GM12878 (cell line): Measurements from ENCODE around the gene RASAL1. TPM values are rescaled to one million over a fixed set of nuclear protein-coding genes. Genes with fewer than 3 reads are reported as not detected.

Experiments
- ATAC-seq: fragments of 200-7000 bp; cut with Tn5 transposase; 3 replicates; pipeline ENCODE4 v1.9.1; 2020; ENCODE audit warnings: mild to moderate bottlenecking, moderate library complexity
- BruUV-seq: library from RNA; stranded (reverse); fragments of 400-500 nt; replicated peaks from 2 replicates; lab custom pipeline; 2021; lab: Mats Ljungman, UMichigan
- CTCF ChIA-PET: fragments of 300-600 bp; sonication (Branson Sonifier 250); formaldehyde crosslinking; extraction: SDS; loops from one replicate; lab custom pipeline; 2021; ENCODE audit warnings: inconsistent platforms; lab: Yijun Ruan, JAX
- POLR2A ChIA-PET: fragments of 350-600 bp; formaldehyde crosslinking; extraction: SDS; loops from one replicate; lab custom pipeline; 2021; ENCODE audit warnings: inconsistent platforms; lab: Charles Lee
- RAD21 ChIA-PET: fragments of 300-600 bp; sonication (Branson Sonifier 250); formaldehyde crosslinking; loops from one replicate; lab custom pipeline; 2023; ENCODE audit warnings: antibody characterized with exemption; ENCODE audit not compliant: unreplicated experiment; lab: Charles Lee
- SMC1A ChIA-PET: fragments of 300-600 bp; sonication (Branson Sonifier 250); formaldehyde crosslinking; loops from one replicate; lab custom pipeline; 2023; ENCODE audit not compliant: unreplicated experiment, uncharacterized antibody; lab: Charles Lee
- DNase-seq: peaks from one replicate; pipeline ENCODE4 v3.0.0-alpha.2; 2011; ENCODE audit warnings: low read depth, low spot score
- FAIRE-seq: peaks from 3 replicates; lab custom pipeline; 2011; peaks lifted over from hg19 to GRCh38; lab: Jason Lieb, UNC
- H2AFZ ChIP-seq: 2 replicates; pipeline ENCODE4 v1.6.0; 2011; ENCODE audit warnings: low read depth, low read length, control low read depth; ENCODE audit not compliant: control insufficient read depth
- H3K27ac ChIP-seq: 2 replicates; pipeline ENCODE4 v1.5.1; 2011; ENCODE audit warnings: control low read depth; ENCODE audit not compliant: control insufficient read depth, insufficient read depth
- H3K27me3 ChIP-seq, 2 experiments: replicated peaks in 1 of 2; 2 replicates each; pipeline versions ENCODE4 v1.6.0 to v1.6.1; 2011; ENCODE audit warnings: low read length in 1 of 2; ENCODE audit not compliant: control insufficient read depth in 2 of 2, insufficient read depth in 2 of 2
- H3K36me3 ChIP-seq, 2 experiments: 2 replicates each; pipeline ENCODE4 v1.5.1; 2011; ENCODE audit warnings: low read length in 1 of 2; ENCODE audit not compliant: control insufficient read depth in 2 of 2, insufficient read depth in 2 of 2
- H3K4me1 ChIP-seq: 2 replicates; pipeline ENCODE4 v1.6.1; 2011; ENCODE audit warnings: mild to moderate bottlenecking, low read length, moderate library complexity, mixed read lengths; ENCODE audit not compliant: control insufficient read depth, insufficient read depth
- H3K4me2 ChIP-seq: 2 replicates; pipeline ENCODE4 v1.6.0; 2011; ENCODE audit warnings: control low read depth; ENCODE audit not compliant: control insufficient read depth, insufficient read depth
- H3K4me3 ChIP-seq: fragments of 200-600 bp; sonication (generic); 2 replicates; pipeline ENCODE4 v1.5.1; 2016
- H3K79me2 ChIP-seq: 2 replicates; pipeline ENCODE4 v1.6.0; 2011; ENCODE audit warnings: low read length; ENCODE audit not compliant: control insufficient read depth, insufficient read depth
- H3K9ac ChIP-seq: 2 replicates; pipeline ENCODE4 v1.8.0; 2011; ENCODE audit warnings: low read length, control low read depth, mixed read lengths; ENCODE audit not compliant: control insufficient read depth, insufficient read depth
- H3K9me3 ChIP-seq: replicated peaks from 3 replicates; pipeline ENCODE4 v1.5.1; 2011; ENCODE audit warnings: mild to moderate bottlenecking, low read length; ENCODE audit not compliant: control insufficient read depth, insufficient read depth
- H4K20me1 ChIP-seq: 2 replicates; pipeline ENCODE4 v1.6.0; 2011; ENCODE audit not compliant: control insufficient read depth, insufficient read depth
- CBFB ChIP-seq: IDR thresholded peaks from 2 replicates; pipeline ENCODE4 v1.6.1; 2016; ENCODE audit warnings: antibody characterized with exemption, low read depth
- CHD1 ChIP-seq: IDR thresholded peaks from 2 replicates; pipeline ENCODE4 v1.6.1; 2012; ENCODE audit warnings: low read depth, low read length, improper control_type of control experiment
- HDGF ChIP-seq: fragments of 450-650 bp; IDR thresholded peaks from 2 replicates; pipeline ENCODE4 v1.6.1; 2016; ENCODE audit warnings: antibody characterized with exemption
- NR2F1 ChIP-seq: fragments of 450-650 bp; conservative IDR thresholded peaks from 2 replicates; pipeline ENCODE4 v1.6.1; 2017; ENCODE audit warnings: mild to moderate bottlenecking
- POLR2A ChIP-seq: IDR thresholded peaks from 2 replicates; pipeline ENCODE4 v1.6.1; 2011; ENCODE audit warnings: low read depth, mild to moderate bottlenecking, low read length
- POLR2AphosphoS5 ChIP-seq: IDR thresholded peaks from 2 replicates; pipeline ENCODE4 v1.6.1; 2011; ENCODE audit warnings: mild to moderate bottlenecking, low read length, inconsistent platforms
- TARDBP ChIP-seq: IDR thresholded peaks from 2 replicates; pipeline ENCODE4 v1.6.1; 2016; ENCODE audit warnings: borderline replicate concordance
- TCF3 ChIP-seq: IDR thresholded peaks from 2 replicates; pipeline ENCODE4 v1.6.1; 2012; ENCODE audit warnings: low read depth, mild to moderate bottlenecking, low read length, borderline replicate concordance; ENCODE audit not compliant: insufficient read depth
- WGBS: methylation state at CpG from one replicate; pipeline ENCODE4 v1.1.6; 2016; ENCODE audit warnings: low lambda C conversion rate; ENCODE audit not compliant: insufficient replicate concordance, insufficient coverage; ENCODE audit errors: missing lambda C conversion rate; 5-methylcytosine and 5-hydroxymethylcytosine counted together
- in situ Hi-C: fragments of 300-500 bp; cut with MboI; formaldehyde crosslinking; loops from 9 replicates; pipeline ENCODE4 v1.14.3; 2018; ENCODE audit warnings: mixed read lengths
- intact Hi-C: fragments of 100-400 bp; cut with micrococcal nuclease; formaldehyde crosslinking; loops from one replicate; pipeline ENCODE4 v1.14.2; 2022; ENCODE audit not compliant: unreplicated experiment
- polyA plus RNA-seq, 11 experiments: library from polyadenylated mRNA; depleted of rRNA in 4 of 11; unstranded in 6 of 11; stranded (reverse) in 5 of 11; fragments of >200 nt; fragmentation: Nextera tagmentation in 4 of 11; fragmentation: Illumina TruSeq in 1 of 11; extraction: Ambion mirVana in 4 of 11; extraction: Trizol in 1 of 11; gene quantifications; 1 replicate in 1 of 11; 2 replicates in 10 of 11; pipeline versions ENCODE4 v1.2.1 to v1.2.3, GENCODE V29; 2011 to 2016; ENCODE audit warnings: inconsistent platforms in 2 of 11, missing spikeins in 2 of 11, low read depth in 1 of 11
- total RNA-seq, 4 experiments: library from RNA; depleted of rRNA in 3 of 4; stranded (reverse); fragments of >200 nt in 3 of 4; fragmentation: Illumina TruSeq in 1 of 4; extraction: Trizol in 1 of 4; gene quantifications; 2 replicates each; pipeline versions ENCODE4 v1.2.1 to v1.2.3, GENCODE V29; 2013 to 2021
- TF ChIP-seq, protein P1 (sequence below): IDR thresholded peaks from 2 replicates; pipeline ENCODE4 v1.6.1; 2011; ENCODE audit warnings: borderline replicate concordance, low read depth, mild to moderate bottlenecking, moderate library complexity, low read length; ENCODE audit not compliant: insufficient read depth, poor library complexity, severe bottlenecking
- TF ChIP-seq, protein P2 (sequence below): fragments of 450-650 bp; IDR thresholded peaks from 2 replicates; pipeline ENCODE4 v1.6.1; 2017; ENCODE audit warnings: borderline replicate concordance

RASAL1 gene
- total and polyA plus RNA-seq, 10 of the 15 experiments (the other 5 are each of a cell fraction or from before 2014, with no cell fraction given) = 0.12 to 1.0 (median 0.52) TPM; not detected in 6

DNA sequence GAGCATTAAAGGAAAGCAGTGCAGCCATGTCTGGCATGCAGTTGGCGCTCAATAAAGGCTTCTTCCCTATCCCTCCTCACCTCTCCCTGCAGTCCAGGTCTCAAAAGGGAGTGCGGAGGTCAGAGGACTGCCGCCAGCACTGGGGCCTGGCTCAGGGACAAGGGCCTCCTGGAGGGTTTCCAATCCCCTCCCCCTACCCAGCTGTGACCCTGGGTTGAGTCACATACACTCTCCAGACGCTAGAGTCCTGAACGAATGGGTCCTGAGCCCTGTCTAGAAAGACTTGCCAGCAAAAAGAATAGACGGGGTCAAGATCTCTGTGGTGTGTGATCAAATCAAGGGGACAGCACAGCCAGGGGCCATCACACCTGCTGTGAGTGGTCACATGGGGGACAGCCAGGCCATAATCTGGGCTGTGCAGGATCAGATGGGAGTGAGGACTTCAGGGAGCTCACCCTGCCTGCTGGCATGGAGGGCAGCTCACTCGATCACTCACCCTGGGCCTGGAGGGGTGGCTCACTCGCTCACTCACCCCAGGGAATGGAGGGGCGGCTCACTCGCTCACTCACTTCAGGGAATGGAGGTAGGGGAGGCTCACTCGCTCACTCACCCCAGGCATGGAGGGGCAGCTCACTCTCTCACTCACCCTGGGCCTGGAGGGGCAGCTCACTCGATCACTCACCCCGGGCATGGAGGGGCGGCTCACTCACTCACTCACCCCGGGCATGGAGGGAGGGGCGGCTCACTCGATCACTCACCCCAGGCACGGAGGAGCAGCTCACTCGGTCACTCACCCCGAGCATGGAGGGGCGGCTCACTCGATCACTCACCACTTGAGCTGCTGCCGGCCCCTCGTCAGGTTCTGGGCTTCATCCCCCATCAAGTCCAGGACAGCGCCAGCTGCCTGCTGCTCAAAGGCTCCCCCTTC is 26.8 kb upstream of the RASAL1 start:
- Histone ChIP-seq H2AFZ (no peak overlapping the region), H4K20me1 (no peaks in the 10 kb centered on the region; the same call in 1 of the 2 replicates), H3K9me3 (no peaks in the 10 kb centered on the region), H3K9ac (no peak overlapping the region), H3K4me2 (no peak overlapping the region), H3K36me3 (peaks cover 21 to 41% of the 10 kb centered on the region in 2 experiments; a peak in 3 of 4 replicates), H3K4me3 (no peak overlapping the region), H3K27ac (no peak overlapping the region), H3K27me3 (no peaks in the 10 kb centered on the region), H3K4me1 (no peaks in the 10 kb centered on the region), H3K79me2 (no peaks in the 10 kb centered on the region)
- intact Hi-C loops (no loop called here), in situ Hi-C loops (no loop called here)
- DNase-seq = no peak
- ChIA-PET RAD21 (no interaction called here), CTCF (no interaction called here), POLR2A (no interaction called here), SMC1A (no interaction called here)
- 88% methylated on average over 25 of the region's 25 CpGs for WGBS
- FAIRE-seq = no peak
- BruUV-seq = no TSS peak
- TF ChIP-seq, protein P1, sequence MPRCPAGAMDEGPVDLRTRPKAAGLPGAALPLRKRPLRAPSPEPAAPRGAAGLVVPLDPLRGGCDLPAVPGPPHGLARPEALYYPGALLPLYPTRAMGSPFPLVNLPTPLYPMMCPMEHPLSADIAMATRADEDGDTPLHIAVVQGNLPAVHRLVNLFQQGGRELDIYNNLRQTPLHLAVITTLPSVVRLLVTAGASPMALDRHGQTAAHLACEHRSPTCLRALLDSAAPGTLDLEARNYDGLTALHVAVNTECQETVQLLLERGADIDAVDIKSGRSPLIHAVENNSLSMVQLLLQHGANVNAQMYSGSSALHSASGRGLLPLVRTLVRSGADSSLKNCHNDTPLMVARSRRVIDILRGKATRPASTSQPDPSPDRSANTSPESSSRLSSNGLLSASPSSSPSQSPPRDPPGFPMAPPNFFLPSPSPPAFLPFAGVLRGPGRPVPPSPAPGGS = peak; percentile 47
- TF ChIP-seq, protein P2, sequence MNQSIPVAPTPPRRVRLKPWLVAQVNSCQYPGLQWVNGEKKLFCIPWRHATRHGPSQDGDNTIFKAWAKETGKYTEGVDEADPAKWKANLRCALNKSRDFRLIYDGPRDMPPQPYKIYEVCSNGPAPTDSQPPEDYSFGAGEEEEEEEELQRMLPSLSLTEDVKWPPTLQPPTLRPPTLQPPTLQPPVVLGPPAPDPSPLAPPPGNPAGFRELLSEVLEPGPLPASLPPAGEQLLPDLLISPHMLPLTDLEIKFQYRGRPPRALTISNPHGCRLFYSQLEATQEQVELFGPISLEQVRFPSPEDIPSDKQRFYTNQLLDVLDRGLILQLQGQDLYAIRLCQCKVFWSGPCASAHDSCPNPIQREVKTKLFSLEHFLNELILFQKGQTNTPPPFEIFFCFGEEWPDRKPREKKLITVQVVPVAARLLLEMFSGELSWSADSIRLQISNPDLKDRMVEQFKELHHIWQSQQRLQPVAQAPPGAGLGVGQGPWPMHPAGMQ = no peak
- TF ChIP-seq CBFB = no peak
- TF ChIP-seq POLR2AphosphoS5 = 0 out of 2 replicates have a peak, but pooled peaks have one; percentile 19
- no peak for TF ChIP-seq NR2F1
- TF ChIP-seq POLR2A = peak; percentile 38; the same call in 1 of the 2 replicates
- no peak for TF ChIP-seq HDGF
- no peak for TF ChIP-seq CHD1
- 0 out of 2 replicates have a peak, but pooled peaks have one; percentile 18 for TF ChIP-seq TARDBP
- 0 out of 2 replicates have a peak, but pooled peaks have one; percentile 40 for TF ChIP-seq TCF3
- ATAC-seq = no peak
